Lower leg skin (tissue), 4 donors: ENCODE data around the gene PORCN. TPM values are rescaled to one million over a fixed set of nuclear protein-coding genes. Genes with fewer than 3 reads are reported as not detected.

Experiments used
- DNase-seq, 2 donors: peaks; one replicate each; pipeline ENCODE4 v3.0.0-alpha.2; 2019; ENCODE audit warnings: low spot score in 2 of 2
- H3K4me3 ChIP-seq: fragments of 200-600 bp; sonication (generic); 2 replicates; pipeline ENCODE4 v1.5.1; 2017; ENCODE audit warnings: mild to moderate bottlenecking, low read depth; ENCODE audit not compliant: poor library complexity, severe bottlenecking
- CTCF ChIP-seq, 3 donors: fragments of 450-650 bp; IDR thresholded peaks; one replicate each; pipeline ENCODE4 v1.5.1; 2016; ENCODE audit warnings: antibody characterized with exemption in 3 of 3, mild to moderate bottlenecking in 3 of 3, moderate library complexity in 2 of 3
- POLR2A ChIP-seq, 2 donors: fragments of 450-650 bp; IDR thresholded peaks; one replicate each; pipeline ENCODE4 v1.6.1; 2016 to 2017; ENCODE audit warnings: antibody characterized with exemption in 2 of 2, mild to moderate bottlenecking in 1 of 2, moderate library complexity in 1 of 2
- WGBS, 2 donors: methylation state at CpG; one replicate each; pipeline ENCODE4 v1.1.5; 2018; 5-methylcytosine and 5-hydroxymethylcytosine counted together
- intact Hi-C: fragments of 100-400 bp; cut with DNase I; formaldehyde crosslinking; loops from one replicate; pipeline ENCODE4 v1.15.0; 2023; ENCODE audit warnings: low total_unique reads
- total RNA-seq, 4 donors: library from RNA; depleted of rRNA; stranded (reverse); fragments of >200 nt; gene quantifications; one replicate each; pipeline ENCODE4 v1.1.0, GENCODE V29; 2016

PORCN gene
- total RNA-seq, 4 donors from 2014 or later: 18.6 to 32.0 (median 23.2) TPM

GRCh38 chrX:48509245-48509590, 426 bp downstream of the PORCN start:
- peak overlapping the region; percentile 45 for H3K4me3 ChIP-seq
- no peak for DNase-seq
- TF ChIP-seq POLR2A (IDR thresholded peaks at IDR 0.05) (no peak), CTCF (IDR thresholded peaks at IDR 0.05) (no peak)
- intact Hi-C loops: no loop called here
- 0 to 41% methylated on average over 7 to 15 of the region's 16 CpGs for WGBS, 2 donors

GRCh38 chrX:48509619-48510018, 827 bp downstream of the PORCN start:
- H3K4me3 ChIP-seq: no peak overlapping the region
- intact Hi-C loops: no loop called here
- no peak for DNase-seq
- TF ChIP-seq CTCF (IDR thresholded peaks at IDR 0.05): no peak
- TF ChIP-seq POLR2A (IDR thresholded peaks at IDR 0.05): no peak
- 42 to 66% methylated on average over 10 to 11 of the region's 11 CpGs for WGBS, 2 donors

GRCh38 chrX:48511560-48511959, 2.8 kb downstream of the PORCN start:
- TF ChIP-seq CTCF (IDR thresholded peaks at IDR 0.05): no peak
- TF ChIP-seq POLR2A (IDR thresholded peaks at IDR 0.05): no peak
- intact Hi-C loops: no loop called here
- no peak for DNase-seq
- H3K4me3 ChIP-seq: no peak overlapping the region
- WGBS, 2 donors: 64 to 90% methylated on average over 2 to 4 of the region's 4 CpGs

GRCh38 chrX:48512371-48512935, 3.7 kb downstream of the PORCN start:
- intact Hi-C loops: no loop called here

GRCh38 chrX:48513670-48514069, 4.9 kb downstream of the PORCN start:
- 88 to 91% methylated on average over 4 of the region's 4 CpGs for WGBS, 2 donors
- TF ChIP-seq CTCF (IDR thresholded peaks at IDR 0.05) (no peak), POLR2A (IDR thresholded peaks at IDR 0.05) (no peak)
- H3K4me3 ChIP-seq: no peak overlapping the region
- no peak for DNase-seq
- intact Hi-C loops: no loop called here

More at GRCh38 chrX:48512371-48512935, 3.7 kb downstream of the PORCN start:
- TF ChIP-seq POLR2A (IDR thresholded peaks at IDR 0.05) (no peak), CTCF (IDR thresholded peaks at IDR 0.05) (no peak)
- DNase-seq: no peak
- 89 to 96% methylated on average over 13 to 20 of the region's 20 CpGs for WGBS, 2 donors
- H3K4me3 ChIP-seq: no peak overlapping the region
